HFFc6 (cell line): ENCODE measurements around the gene CLDN5. TPM values are rescaled to one million over a fixed set of nuclear protein-coding genes. Genes with fewer than 3 reads are reported as not detected.

ENCODE experiments used
- DNase-seq: peaks from one replicate; pipeline ENCODE4 v3.0.0-alpha.2; 2018
- H3K27ac Mint-ChIP-seq: 2 replicates; pipeline ENCODE4 v1.8.0; 2020; ENCODE audit warnings: mild to moderate bottlenecking, mixed read lengths
- H3K27me3 Mint-ChIP-seq: 2 replicates; pipeline ENCODE4 v1.8.0; 2021; ENCODE audit warnings: mild to moderate bottlenecking, moderate library complexity, mixed read lengths; ENCODE audit not compliant: insufficient read depth
- H3K36me3 Mint-ChIP-seq: 2 replicates; pipeline ENCODE4 v1.8.0; 2021; ENCODE audit warnings: low read depth, mixed read lengths
- H3K4me1 Mint-ChIP-seq: 2 replicates; pipeline ENCODE4 v1.8.0; 2020; ENCODE audit warnings: low read depth, mixed read lengths
- H3K4me3 Mint-ChIP-seq: 2 replicates; pipeline ENCODE4 v1.8.0; 2020; ENCODE audit warnings: mild to moderate bottlenecking, moderate library complexity, mixed read lengths
- H3K9me3 Mint-ChIP-seq: 2 replicates; pipeline ENCODE4 v1.8.0; 2020; ENCODE audit warnings: mild to moderate bottlenecking, mixed read lengths
- CTCF ChIP-seq: fragments of 200-600 bp; sonication (generic); IDR thresholded peaks from 2 replicates; pipeline ENCODE4 v1.5.0; 2021; ENCODE audit warnings: antibody characterized with exemption, mild to moderate bottlenecking
- total RNA-seq, 6 experiments: library from RNA; stranded (reverse); fragmentation: NEBNext Ultra II Directional; extraction: Animal tissue kit (Norgen Biotek cat#: 25700); gene quantifications; 2 replicates in 1 of 6; 3 replicates in 5 of 6; pipeline ENCODE4 v1.2.3, GENCODE V29; 2021

CLDN5 gene
- total RNA-seq, 6 experiments from 2014 or later, result 0.16 TPM; not detected in 5

GRCh38 chr22:19517171-19517500 lies 7.1 kb downstream of the CLDN5 start:
- no peak for TF ChIP-seq CTCF
- DNase-seq, result no peak
- Mint-ChIP-seq H3K27ac (no peak overlapping the region), H3K27me3 (no peaks in the 10 kb centered on the region; the same call in 1 of the 2 replicates), H3K9me3 (no peaks in the 10 kb centered on the region), H3K4me1 (no peaks in the 10 kb centered on the region), H3K4me3 (no peak overlapping the region), H3K36me3 (peaks cover 35% of the 10 kb centered on the region)

DNA sequence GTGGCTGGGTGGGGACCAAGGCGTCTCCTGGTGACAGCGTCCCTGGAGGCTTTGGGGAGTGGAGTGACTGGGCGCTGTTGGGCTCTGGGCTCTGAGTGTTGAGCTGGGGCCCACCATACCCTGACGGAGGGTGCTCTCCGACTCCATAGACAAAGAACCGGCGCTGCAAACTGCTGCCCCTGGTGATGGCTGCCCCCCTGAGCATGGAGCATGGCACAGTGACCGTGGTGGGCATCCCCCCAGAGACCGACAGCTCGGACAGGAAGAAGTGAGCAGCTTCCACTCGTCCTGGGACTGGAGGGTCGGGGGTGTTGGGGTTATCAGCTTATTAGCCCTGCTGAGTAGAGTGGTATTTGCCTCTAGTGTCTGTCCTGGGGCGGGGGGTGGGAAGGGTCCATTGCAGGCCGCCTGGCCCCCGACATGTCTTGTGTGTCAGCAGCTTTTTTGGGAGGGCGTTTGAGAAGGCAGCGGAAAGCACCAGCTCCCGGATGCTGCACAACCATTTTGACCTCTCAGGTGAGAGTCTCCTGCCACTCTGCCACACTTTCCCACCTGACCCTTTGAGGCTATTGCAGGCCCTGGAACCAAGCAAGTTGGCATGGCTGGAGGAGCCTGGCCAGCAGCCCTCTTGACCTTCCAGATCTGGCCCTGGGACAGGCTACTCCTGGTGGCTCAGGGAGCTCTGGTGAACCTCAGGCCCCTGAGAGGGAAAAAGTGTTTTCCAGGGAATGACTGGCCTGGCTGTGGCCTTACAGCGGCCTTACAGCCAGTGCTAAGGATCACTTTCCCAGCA lies 7.6 kb downstream of the CLDN5 start:
- H3K36me3 Mint-ChIP-seq, result peaks cover 39% of the 10 kb centered on the region
- no peak overlapping the region for H3K27ac Mint-ChIP-seq
- no peak for DNase-seq
- no peak overlapping the region for H3K4me3 Mint-ChIP-seq
- H3K4me1 Mint-ChIP-seq, result no peaks in the 10 kb centered on the region
- no peaks in the 10 kb centered on the region; the same call in 1 of the 2 replicates for H3K27me3 Mint-ChIP-seq
- H3K9me3 Mint-ChIP-seq, result no peaks in the 10 kb centered on the region
- no peak for TF ChIP-seq CTCF

- Mint-ChIP-seq H3K9me3 (no peaks in the 10 kb centered on the region), H3K27me3 (no peaks in the 10 kb centered on the region; the same call in 1 of the 2 replicates), H3K4me1 (no peaks in the 10 kb centered on the region), H3K36me3 (peaks cover 47% of the 10 kb centered on the region), H3K27ac (no peak overlapping the region), H3K4me3 (no peak overlapping the region)
- TF ChIP-seq CTCF, result no peak
- no peak for DNase-seq
Observed at GRCh38 chr22:19515654-19516377, 8.4 kb downstream of the CLDN5 start.

DNA sequence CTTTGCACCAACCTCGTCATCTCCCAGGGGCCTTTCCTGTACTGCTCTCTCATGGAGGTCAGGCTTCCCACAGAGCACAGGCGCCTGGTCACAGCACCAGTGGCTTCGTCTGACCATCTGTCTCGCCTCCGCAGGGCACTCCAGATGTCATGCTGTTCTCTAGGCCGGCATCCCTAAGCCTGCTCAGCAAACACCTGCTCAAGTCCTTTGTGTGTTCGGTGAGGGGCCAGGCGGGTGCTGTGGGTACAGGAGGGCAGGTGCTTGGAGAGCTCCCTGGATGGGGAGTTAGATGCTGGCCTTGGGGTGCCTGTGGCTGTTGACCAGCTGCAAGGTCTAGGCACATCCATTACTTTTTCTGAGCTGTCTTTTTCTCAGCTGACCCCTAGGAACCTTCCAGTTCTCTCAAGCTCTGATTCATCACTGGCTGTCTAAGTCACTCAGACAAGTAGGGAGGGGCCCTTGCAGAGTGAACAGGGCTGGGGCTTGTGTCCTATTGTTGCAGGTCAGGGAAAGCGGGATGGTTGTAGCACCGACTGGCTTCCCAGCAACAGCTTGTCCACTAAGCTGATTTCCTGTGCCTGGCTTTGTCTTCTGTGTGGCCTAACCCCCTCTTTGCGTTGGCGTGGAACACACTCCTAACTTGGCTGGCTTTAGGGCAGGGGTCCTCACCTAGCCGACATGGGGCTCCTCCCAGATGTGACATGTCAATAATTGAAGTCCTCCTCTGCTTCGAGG lies 9.2 kb downstream of the CLDN5 start:
- Mint-ChIP-seq H3K27me3 (peaks cover under 1% of the 10 kb centered on the region; the same call in 1 of the 2 replicates), H3K27ac (no peak overlapping the region), H3K9me3 (no peaks in the 10 kb centered on the region), H3K4me3 (no peak overlapping the region), H3K36me3 (peaks cover 47% of the 10 kb centered on the region), H3K4me1 (no peaks in the 10 kb centered on the region)
- no peak for TF ChIP-seq CTCF
- DNase-seq, result no peak

DNA sequence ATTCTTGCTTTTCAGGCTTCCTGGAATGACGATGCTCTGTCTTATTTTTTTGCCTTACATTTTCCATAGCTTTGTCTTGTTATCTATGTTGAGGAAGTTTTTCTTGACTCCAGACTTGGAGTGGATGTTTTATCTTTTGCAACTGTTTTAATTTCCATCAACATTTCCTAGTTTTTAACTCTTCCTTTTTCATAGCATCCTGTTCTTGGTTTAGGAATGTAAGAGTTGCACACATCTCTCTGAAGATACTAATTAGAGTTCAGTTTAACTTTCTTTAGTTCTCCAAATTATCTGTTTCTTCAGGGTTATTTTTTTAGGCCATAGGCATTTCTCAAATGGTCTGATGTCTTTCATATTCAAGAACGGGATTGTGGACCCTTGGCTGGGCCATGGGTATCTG lies 10.4 kb downstream of the CLDN5 start:
- no peak for DNase-seq
- no peak overlapping the region for H3K27ac Mint-ChIP-seq
- no peak for TF ChIP-seq CTCF
- H3K4me3 Mint-ChIP-seq, result no peak overlapping the region
- no peaks in the 10 kb centered on the region for H3K4me1 Mint-ChIP-seq
- H3K36me3 Mint-ChIP-seq, result peaks cover 47% of the 10 kb centered on the region
- peaks cover 1% of the 10 kb centered on the region; the same call in 1 of the 2 replicates for H3K27me3 Mint-ChIP-seq
- no peaks in the 10 kb centered on the region for H3K9me3 Mint-ChIP-seq
